Stimulated activated CD4-positive, alpha-beta T cell treated with anti-CD3 and anti-CD28 coated beads, Interleukin-15, amount 100 ng/mL, for 24 hours (primary cell): Measurements from ENCODE around the gene NACA.

Source experiments
- DNase-seq: peaks from one replicate; pipeline ENCODE4 v3.0.0-alpha.2; 2020

Gene NACA

GRCh38 chr12:56687223-56688128 lies 37.6 kb downstream of the NACA start:
- peak; percentile 68 for DNase-seq

- no peak for DNase-seq
Observed at GRCh38 chr12:56684745-56685359, 40.2 kb downstream of the NACA start.

GRCh38 chr12:56682323-56682722 lies 42.8 kb downstream of the NACA start:
- DNase-seq = no peak

- no peak for DNase-seq
Observed at GRCh38 chr12:56679883-56680575, 45.1 kb downstream of the NACA start.

- DNase-seq = no peak
Observed at GRCh38 chr12:56678852-56679251, 46.2 kb downstream of the NACA start.

- peak; percentile 46 for DNase-seq
Observed at GRCh38 chr12:56677680-56678079, 47.4 kb downstream of the NACA start.

GRCh38 chr12:56676851-56677580 lies 48.1 kb downstream of the NACA start:
- no peak for DNase-seq

GRCh38 chr12:56671608-56672007 lies 53.5 kb downstream of the NACA start:
- DNase-seq = no peak

- no peak for DNase-seq
Observed at GRCh38 chr12:56670836-56671235, 54.3 kb downstream of the NACA start.

GRCh38 chr12:56668197-56668457 lies 57.0 kb downstream of the NACA start:
- DNase-seq = no peak
